C4-2B (cell line): ENCODE results near the gene ZC3H12C.

Experiments used
- H3K27ac ChIP-seq: fragments of 450-650 bp; 2 replicates; pipeline ENCODE4 v1.5.1; 2017
- ZFX ChIP-seq: fragments of 450-650 bp; IDR thresholded peaks from 2 replicates; pipeline ENCODE4 v1.6.1; 2017
- TF ChIP-seq, protein P1 (sequence below): fragments of 450-650 bp; conservative IDR thresholded peaks from 2 replicates; pipeline ENCODE4 v1.5.1; 2017; ENCODE audit warnings: mild to moderate bottlenecking

Gene ZC3H12C

DNA sequence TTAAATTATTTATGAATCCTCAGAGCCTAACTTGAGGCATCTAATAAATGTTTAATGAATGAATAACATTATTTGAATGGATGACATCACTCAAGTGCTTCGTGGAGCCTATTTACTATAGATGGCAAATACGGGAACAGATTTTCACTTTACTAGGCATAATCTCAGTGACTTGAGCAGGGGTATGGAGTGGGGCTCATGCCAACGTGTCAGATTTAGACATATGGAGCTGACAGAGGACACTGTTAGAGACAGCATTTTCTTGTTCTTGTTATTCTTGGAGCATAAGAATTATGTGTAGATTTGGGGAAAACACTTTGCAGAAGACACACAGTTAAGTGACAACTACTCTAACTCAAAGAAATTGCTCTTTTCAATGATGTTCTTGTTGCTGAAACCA lies 124.7 kb downstream of the ZC3H12C start:
- H3K27ac ChIP-seq = no peak overlapping the region
- TF ChIP-seq, protein P1, sequence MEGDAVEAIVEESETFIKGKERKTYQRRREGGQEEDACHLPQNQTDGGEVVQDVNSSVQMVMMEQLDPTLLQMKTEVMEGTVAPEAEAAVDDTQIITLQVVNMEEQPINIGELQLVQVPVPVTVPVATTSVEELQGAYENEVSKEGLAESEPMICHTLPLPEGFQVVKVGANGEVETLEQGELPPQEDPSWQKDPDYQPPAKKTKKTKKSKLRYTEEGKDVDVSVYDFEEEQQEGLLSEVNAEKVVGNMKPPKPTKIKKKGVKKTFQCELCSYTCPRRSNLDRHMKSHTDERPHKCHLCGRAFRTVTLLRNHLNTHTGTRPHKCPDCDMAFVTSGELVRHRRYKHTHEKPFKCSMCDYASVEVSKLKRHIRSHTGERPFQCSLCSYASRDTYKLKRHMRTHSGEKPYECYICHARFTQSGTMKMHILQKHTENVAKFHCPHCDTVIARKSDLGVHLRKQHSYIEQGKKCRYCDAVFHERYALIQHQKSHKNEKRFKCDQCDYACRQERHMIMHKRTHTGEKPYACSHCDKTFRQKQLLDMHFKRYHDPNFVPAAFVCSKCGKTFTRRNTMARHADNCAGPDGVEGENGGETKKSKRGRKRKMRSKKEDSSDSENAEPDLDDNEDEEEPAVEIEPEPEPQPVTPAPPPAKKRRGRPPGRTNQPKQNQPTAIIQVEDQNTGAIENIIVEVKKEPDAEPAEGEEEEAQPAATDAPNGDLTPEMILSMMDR = no peak
- no peak for TF ChIP-seq ZFX

GRCh38 chr11:110219006-110219785 lies 126.0 kb downstream of the ZC3H12C start:
- no peak overlapping the region for H3K27ac ChIP-seq
- no peak for TF ChIP-seq ZFX
- TF ChIP-seq, protein P1 = no peak
